ENCODE measurements around the gene ARAF. TPM values are rescaled to one million over a fixed set of nuclear protein-coding genes. Genes with fewer than 3 reads are reported as not detected.
"Not testable (repeated sequence)": the region's sequence is repeated elsewhere in the genome, so short reads cannot be mapped to it uniquely, and the experiment has no call there.

Gene ARAF
- total RNA-seq (2021) (27.3 and 31.1 TPM in 2 replicates), Bru-seq, nascent RNA (percentile 63 among the genes with signal in this experiment), BruChase-seq, experiment 1, labeled RNA remaining after a 2-hour chase (percentile 62 among the genes with signal in this experiment), BruChase-seq, experiment 2, labeled RNA remaining after a 6-hour chase (percentile 80 among the genes with signal in this experiment)
- long read RNA-seq, transcript ARAF-203 (16 exons, 2,458 nt), result major isoform, 55 of 67 reads
- long read RNA-seq, partial matches to known transcripts, result 9 of 67 reads
- long read RNA-seq, other reads (novel, unspliced or antisense), result 1 of 67 reads

DNA sequence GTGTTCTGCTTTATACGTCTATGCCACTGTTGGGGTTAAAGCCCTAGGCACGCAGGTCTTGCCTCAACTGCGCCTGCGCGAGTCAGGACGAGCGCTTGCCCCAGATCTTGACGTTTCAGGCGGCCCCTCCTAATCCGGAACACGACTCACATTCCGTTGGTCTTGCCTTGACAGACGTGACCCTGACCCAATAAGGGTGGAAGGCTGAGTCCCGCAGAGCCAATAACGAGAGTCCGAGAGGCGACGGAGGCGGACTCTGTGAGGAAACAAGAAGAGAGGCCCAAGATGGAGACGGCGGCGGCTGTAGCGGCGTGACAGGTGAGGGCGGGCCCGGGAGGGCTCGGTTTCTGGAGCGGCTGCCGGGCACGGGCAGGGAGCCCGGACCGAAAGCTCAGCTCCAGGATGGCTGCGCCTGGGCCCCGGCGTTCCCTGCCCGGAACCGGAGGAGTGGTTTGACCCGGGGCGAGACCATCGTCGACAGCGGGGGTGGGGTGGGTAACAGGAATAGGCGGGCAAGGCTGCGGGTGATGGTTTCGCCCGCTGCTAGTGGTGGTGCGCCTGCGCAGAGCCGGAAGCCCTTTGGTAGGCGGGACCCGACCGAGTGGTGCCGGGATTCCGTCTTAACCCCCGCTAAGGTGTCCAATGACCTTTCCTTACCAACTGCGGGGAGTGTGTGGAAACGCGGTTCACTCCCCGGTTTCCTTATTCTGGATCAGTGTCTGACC lies at the start of gene ARAF:
Gene ARAF (plus strand): TSS at position 272 of the 725 bp plus-strand sequence. CDS start 1,763 bp downstream, outside the sequence.
- ChIA-PET CTCF (no interaction called here), POLR2A (ENCODE audit: unreplicated experiment) (no interaction called here)
- no peak for TF ChIP-seq EZH2 (IDR thresholded peaks at IDR 0.05; ENCODE audit: low read depth)
- TF ChIP-seq, protein P1, sequence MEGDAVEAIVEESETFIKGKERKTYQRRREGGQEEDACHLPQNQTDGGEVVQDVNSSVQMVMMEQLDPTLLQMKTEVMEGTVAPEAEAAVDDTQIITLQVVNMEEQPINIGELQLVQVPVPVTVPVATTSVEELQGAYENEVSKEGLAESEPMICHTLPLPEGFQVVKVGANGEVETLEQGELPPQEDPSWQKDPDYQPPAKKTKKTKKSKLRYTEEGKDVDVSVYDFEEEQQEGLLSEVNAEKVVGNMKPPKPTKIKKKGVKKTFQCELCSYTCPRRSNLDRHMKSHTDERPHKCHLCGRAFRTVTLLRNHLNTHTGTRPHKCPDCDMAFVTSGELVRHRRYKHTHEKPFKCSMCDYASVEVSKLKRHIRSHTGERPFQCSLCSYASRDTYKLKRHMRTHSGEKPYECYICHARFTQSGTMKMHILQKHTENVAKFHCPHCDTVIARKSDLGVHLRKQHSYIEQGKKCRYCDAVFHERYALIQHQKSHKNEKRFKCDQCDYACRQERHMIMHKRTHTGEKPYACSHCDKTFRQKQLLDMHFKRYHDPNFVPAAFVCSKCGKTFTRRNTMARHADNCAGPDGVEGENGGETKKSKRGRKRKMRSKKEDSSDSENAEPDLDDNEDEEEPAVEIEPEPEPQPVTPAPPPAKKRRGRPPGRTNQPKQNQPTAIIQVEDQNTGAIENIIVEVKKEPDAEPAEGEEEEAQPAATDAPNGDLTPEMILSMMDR (conservative IDR thresholded peaks at IDR 0.05), result no peak
- Histone ChIP-seq H3K79me2 (ENCODE audit: low read depth) (0 out of 2 replicates have a peak, but pooled peaks cover 5% of the 10 kb centered on the region), H3K9me2 (ENCODE audit: insufficient read depth) (no peaks in the 10 kb centered on the region), H3K4me1 (replicated peaks; ENCODE audit: insufficient read depth) (no peaks in the 10 kb centered on the region; the same call in 1 of the 2 replicates), H3K36me3 (ENCODE audit: low read depth) (no peaks in the 10 kb centered on the region), H3K4me2 (peak within 1 kb of the TSS; percentile 64), H3K9me3 (ENCODE audit: insufficient read depth, low read depth) (no peaks in the 10 kb centered on the region), H3K27ac (peak within 1 kb of the TSS; percentile 57; the same call in 1 of the 2 replicates), H2AFZ (peak within 1 kb of the TSS; percentile 66; the same call in 1 of the 2 replicates), H4K20me1 (ENCODE audit: insufficient read depth) (no peaks in the 10 kb centered on the region), H3K27me3 (ENCODE audit: insufficient read depth, low read depth) (no peaks in the 10 kb centered on the region), H3K4me3 (peak within 1 kb of the TSS; percentile 66), H3F3A (ENCODE audit: insufficient read depth, low read depth) (no peaks in the 10 kb centered on the region)
- peak; percentile 89 to 92 for DNase-seq
- BruUV-seq (replicated peaks), result no TSS peak
- intact Hi-C loops (cut with micrococcal nuclease; ENCODE audit: unreplicated experiment), result loop anchor here (2.0 kb wide), 2 partner anchors 90 to 98 kb away; partner anchors contain the start of genes ELK1 and UXT

DNA sequence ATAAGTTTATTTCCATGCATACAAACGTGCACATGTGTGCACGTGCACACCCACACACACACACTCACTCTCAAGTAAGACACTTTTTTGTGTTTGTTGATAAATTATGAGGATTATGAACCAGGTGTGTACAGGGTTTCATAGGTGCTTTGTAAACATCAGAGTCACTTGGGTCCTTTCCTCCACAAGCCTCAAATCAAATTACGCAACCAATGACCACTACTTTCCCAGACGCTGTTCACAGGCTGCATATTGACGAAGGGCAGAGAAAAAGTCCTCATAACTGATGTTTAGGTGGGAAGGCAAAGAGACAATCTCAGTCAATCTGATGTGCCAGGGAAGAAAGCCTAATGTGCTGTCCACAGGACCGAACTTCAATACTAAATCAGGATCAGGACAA lies 48.6 kb upstream of the ARAF start:
- POLR2A ChIA-PET (ENCODE audit: unreplicated experiment); H4K20me1 ChIP-seq (ENCODE audit: insufficient read depth); H2AFZ ChIP-seq; BruUV-seq (replicated peaks); H3K4me1 ChIP-seq (replicated peaks; ENCODE audit: insufficient read depth); H3K9me3 ChIP-seq (ENCODE audit: insufficient read depth, low read depth); H3K4me3 ChIP-seq; intact Hi-C loops (cut with micrococcal nuclease; ENCODE audit: unreplicated experiment); H3K79me2 ChIP-seq (ENCODE audit: low read depth); CTCF ChIA-PET; H3K9me2 ChIP-seq (ENCODE audit: insufficient read depth); H3F3A ChIP-seq (ENCODE audit: insufficient read depth, low read depth); H3K36me3 ChIP-seq (ENCODE audit: low read depth); H3K27ac ChIP-seq; DNase-seq; H3K27me3 ChIP-seq (ENCODE audit: insufficient read depth, low read depth); H3K4me2 ChIP-seq: not testable (repeated sequence)

DNA sequence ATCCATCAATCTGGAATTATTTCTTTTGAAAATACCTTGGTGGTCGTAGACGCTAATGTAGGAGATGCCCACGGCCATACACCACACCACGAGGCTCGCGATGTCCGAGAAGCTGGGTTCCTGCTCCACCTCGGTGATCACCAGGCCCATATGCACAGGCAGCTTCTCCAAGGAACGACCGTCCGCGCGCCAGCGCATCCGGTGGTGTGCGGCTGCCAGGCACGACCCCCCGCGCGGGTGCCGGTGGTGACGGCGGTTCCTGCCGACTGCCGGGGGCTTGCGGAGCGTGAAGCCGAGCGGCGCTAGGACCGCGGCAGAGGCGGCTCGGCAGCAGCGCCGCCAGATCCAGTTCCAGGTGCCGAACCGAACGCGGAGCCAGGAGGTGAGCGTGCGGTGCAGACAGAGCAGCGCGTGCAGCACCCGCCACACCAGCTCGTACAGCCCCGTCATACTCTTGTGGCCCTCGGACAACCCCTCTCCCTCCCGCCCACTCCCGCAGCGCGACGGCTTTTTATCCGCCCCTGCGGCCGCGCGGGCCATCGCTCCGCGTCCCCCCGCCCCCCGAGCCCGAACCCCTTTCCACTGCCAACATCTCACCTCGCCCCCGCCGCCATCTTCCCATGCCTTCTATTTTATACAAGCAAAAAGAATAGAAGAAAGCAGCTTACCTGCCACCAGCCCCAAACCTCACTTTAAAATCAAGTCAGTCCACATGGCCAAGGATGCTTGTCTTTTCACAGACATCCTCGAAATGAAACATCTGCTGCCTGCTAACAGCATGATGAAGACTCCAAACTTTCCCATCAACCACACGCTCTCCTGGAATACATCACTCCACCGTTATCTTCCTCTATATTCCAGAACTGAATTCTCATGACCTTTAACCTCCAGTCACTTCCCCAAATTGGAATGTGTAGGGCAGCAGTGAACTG lies 47.7 kb upstream of the ARAF start:
- H3K4me3 ChIP-seq; POLR2A ChIA-PET (ENCODE audit: unreplicated experiment); intact Hi-C loops (cut with micrococcal nuclease; ENCODE audit: unreplicated experiment); H3K9me2 ChIP-seq (ENCODE audit: insufficient read depth); H3K9me3 ChIP-seq (ENCODE audit: insufficient read depth, low read depth); H3K27me3 ChIP-seq (ENCODE audit: insufficient read depth, low read depth); H3K79me2 ChIP-seq (ENCODE audit: low read depth); H3K4me2 ChIP-seq; CTCF ChIA-PET; H2AFZ ChIP-seq; BruUV-seq (replicated peaks); DNase-seq; H3K36me3 ChIP-seq (ENCODE audit: low read depth); H3F3A ChIP-seq (ENCODE audit: insufficient read depth, low read depth); H3K27ac ChIP-seq; H4K20me1 ChIP-seq (ENCODE audit: insufficient read depth); H3K4me1 ChIP-seq (replicated peaks; ENCODE audit: insufficient read depth): not testable (repeated sequence)
